Measurements from ENCODE around the gene HIVEP3. TPM values are rescaled to one million over a fixed set of nuclear protein-coding genes. Genes with fewer than 3 reads are reported as not detected.

Gene HIVEP3
- total RNA-seq, 1 donor from 2014 or later, result 76.7 TPM

- Mint-ChIP-seq H3K9me3 (no peaks in the 10 kb centered on the region), H3K27me3 (ENCODE audit: insufficient read depth) (peaks cover 1% of the 10 kb centered on the region), H3K4me3 (peak overlapping the region; percentile 54), H3K36me3 (ENCODE audit: low read depth) (no peaks in the 10 kb centered on the region), H3K27ac (peak overlapping the region; percentile 84), H3K4me1 (ENCODE audit: low read depth) (peaks cover 46% of the 10 kb centered on the region)
- DNase-seq (ENCODE audit: low spot score), result peak; percentile 10
- intact Hi-C loops (cut with micrococcal nuclease), result loop anchor here (5.0 kb wide), 1 partner anchor 155 kb away; no protein-coding TSS in a partner anchor
These were observed 191.6 kb downstream of the HIVEP3 start for GRCh38 chr1:41726899-41727748.

DNA sequence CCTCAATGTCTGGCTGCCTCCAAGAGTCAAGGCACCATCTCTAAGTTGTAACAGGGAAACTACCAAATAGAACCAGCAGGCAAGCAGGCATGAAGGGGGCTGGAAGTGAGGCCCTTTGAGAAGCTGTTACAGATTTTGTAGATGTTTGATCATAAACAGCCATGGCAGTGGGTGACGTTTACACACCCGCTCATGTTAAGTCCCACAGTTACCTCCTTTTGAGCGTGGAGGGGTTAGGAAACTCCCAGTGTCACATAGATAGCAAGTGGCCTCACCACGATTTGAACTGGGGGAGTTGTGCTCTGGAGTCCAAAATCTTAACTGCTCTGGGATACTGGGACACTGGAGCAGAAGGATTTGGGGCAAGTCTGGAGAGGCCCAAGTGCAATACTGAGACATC lies 192.4 kb downstream of the HIVEP3 start:
- peak overlapping the region; percentile 54 for H3K4me3 Mint-ChIP-seq
- intact Hi-C loops (cut with micrococcal nuclease), result loop anchor here (5.0 kb wide), 1 partner anchor 154 kb away; no protein-coding TSS in a partner anchor
- no peak for DNase-seq (ENCODE audit: low spot score)
- H3K9me3 Mint-ChIP-seq, result no peaks in the 10 kb centered on the region
- H3K27ac Mint-ChIP-seq, result peak overlapping the region; percentile 84
- H3K36me3 Mint-ChIP-seq (ENCODE audit: low read depth), result no peaks in the 10 kb centered on the region
- peaks cover 48% of the 10 kb centered on the region for H3K4me1 Mint-ChIP-seq (ENCODE audit: low read depth)
- H3K27me3 Mint-ChIP-seq (ENCODE audit: insufficient read depth), result peaks cover 1% of the 10 kb centered on the region

DNA sequence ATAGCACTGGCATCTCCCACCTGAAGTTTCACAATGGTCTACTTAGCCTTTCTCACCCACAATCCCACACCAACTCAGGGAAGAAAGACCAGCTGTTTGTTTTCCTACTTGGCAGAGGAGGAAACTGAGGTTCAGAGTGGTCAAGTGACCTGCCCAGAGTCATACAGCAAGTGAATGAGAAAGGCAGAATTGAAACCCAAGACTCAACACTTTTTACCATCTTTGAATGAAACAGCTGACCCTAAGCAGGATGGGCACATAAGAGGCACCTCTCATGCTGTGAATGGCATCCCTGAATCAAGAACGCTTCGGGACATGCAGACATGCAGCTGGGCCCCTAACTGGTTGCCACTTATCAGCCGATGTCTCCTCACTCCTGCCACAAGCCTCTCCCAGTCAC lies 193.8 kb downstream of the HIVEP3 start:
- Mint-ChIP-seq H3K36me3 (ENCODE audit: low read depth) (no peaks in the 10 kb centered on the region), H3K27me3 (ENCODE audit: insufficient read depth) (peaks cover 1% of the 10 kb centered on the region), H3K4me3 (no peak overlapping the region), H3K9me3 (no peaks in the 10 kb centered on the region), H3K27ac (no peak overlapping the region), H3K4me1 (ENCODE audit: low read depth) (peaks cover 62% of the 10 kb centered on the region)
- DNase-seq (ENCODE audit: low spot score), result no peak
- intact Hi-C loops (cut with micrococcal nuclease), result loop anchor here (5.0 kb wide), 1 partner anchor 153 kb away; no protein-coding TSS in a partner anchor

DNA sequence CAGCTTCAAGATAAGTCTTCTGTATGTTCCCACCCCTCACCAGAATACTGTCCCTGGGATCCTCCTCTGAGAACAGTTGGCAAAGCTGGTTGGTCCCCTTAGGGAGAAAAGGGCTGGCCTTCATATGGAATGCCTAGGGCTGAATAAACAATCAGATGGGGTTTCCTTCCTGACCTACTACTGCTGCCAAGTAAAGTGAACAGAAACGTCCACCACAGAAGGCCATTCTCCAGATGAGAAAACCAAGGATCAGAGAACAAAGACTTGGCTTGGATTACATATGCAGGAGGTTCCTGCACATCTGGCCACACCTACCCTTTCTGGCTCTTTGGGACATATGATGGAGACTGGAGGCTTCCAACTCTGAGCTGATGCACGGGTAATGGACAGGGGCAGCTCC lies 194.5 kb downstream of the HIVEP3 start:
- Mint-ChIP-seq H3K27me3 (ENCODE audit: insufficient read depth) (peaks cover 1% of the 10 kb centered on the region), H3K27ac (no peak overlapping the region), H3K4me3 (no peak overlapping the region), H3K4me1 (ENCODE audit: low read depth) (peaks cover 62% of the 10 kb centered on the region), H3K9me3 (no peaks in the 10 kb centered on the region), H3K36me3 (ENCODE audit: low read depth) (no peaks in the 10 kb centered on the region)
- intact Hi-C loops (cut with micrococcal nuclease), result no loop called here
- no peak for DNase-seq (ENCODE audit: low spot score)

GRCh38 chr1:41723786-41724185 lies 194.9 kb downstream of the HIVEP3 start:
- H3K36me3 Mint-ChIP-seq (ENCODE audit: low read depth), result no peaks in the 10 kb centered on the region
- no peak overlapping the region for H3K27ac Mint-ChIP-seq
- intact Hi-C loops (cut with micrococcal nuclease), result no loop called here
- DNase-seq (ENCODE audit: low spot score), result no peak
- H3K9me3 Mint-ChIP-seq, result no peaks in the 10 kb centered on the region
- peaks cover 62% of the 10 kb centered on the region for H3K4me1 Mint-ChIP-seq (ENCODE audit: low read depth)
- peaks cover under 1% of the 10 kb centered on the region for H3K27me3 Mint-ChIP-seq (ENCODE audit: insufficient read depth)
- H3K4me3 Mint-ChIP-seq, result no peak overlapping the region

DNA sequence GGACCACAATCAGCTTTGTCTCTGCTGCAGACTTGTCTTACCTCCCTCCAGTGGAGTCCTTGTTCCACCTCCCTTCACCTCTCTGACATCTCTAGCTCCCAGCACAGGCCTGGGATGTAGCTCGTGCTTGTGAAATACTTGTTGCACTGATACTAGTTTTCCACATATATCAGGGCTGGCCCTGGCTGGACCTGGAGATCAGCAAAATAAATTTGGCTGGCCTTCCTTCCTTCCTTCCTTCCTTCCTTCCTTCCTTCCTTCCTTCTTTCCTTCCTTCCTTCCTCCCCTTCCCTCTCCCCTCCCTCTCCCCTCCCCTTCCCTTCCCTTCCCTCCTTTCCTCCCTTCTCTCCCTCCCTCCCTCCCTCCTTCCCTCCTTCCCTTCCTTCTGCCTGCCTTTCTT lies 196.5 kb downstream of the HIVEP3 start:
- no peak overlapping the region for H3K27ac Mint-ChIP-seq
- intact Hi-C loops (cut with micrococcal nuclease), result no loop called here
- DNase-seq (ENCODE audit: low spot score), result no peak
- no peaks in the 10 kb centered on the region for H3K9me3 Mint-ChIP-seq
- no peaks in the 10 kb centered on the region for H3K27me3 Mint-ChIP-seq (ENCODE audit: insufficient read depth)
- peaks cover 2% of the 10 kb centered on the region for H3K36me3 Mint-ChIP-seq (ENCODE audit: low read depth)
- H3K4me1 Mint-ChIP-seq (ENCODE audit: low read depth), result peaks cover 56% of the 10 kb centered on the region
- H3K4me3 Mint-ChIP-seq, result no peak overlapping the region

DNA sequence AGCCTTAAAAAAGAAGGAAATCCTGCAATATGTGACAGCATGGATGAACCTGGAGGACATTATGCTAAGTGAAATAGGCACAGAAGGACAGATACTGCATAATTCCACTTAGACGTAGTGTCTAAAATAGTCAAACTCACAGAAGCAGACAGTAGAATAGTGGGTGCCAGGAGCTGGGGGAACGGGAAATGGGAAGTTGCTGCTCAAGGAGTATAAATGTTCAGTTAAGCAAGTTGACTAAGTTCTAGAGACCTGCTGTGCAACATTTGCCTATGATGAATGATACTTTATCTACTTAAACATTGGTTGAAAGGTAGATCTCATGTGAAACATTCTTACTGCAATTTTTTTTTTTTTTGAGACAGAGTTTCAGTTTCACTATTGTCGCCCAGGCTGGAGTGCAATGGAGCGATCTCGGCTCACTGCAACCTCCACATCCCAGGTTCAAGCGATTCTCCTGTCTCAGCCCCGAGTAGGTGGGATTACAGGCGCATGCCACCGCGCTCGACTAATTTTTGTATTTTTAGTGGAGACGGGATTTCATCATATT lies 197.8 kb downstream of the HIVEP3 start:
- H3K9me3 Mint-ChIP-seq, result no peaks in the 10 kb centered on the region
- no peak for DNase-seq (ENCODE audit: low spot score)
- intact Hi-C loops (cut with micrococcal nuclease), result no loop called here
- H3K4me3 Mint-ChIP-seq, result no peak overlapping the region
- no peak overlapping the region for H3K27ac Mint-ChIP-seq
- H3K36me3 Mint-ChIP-seq (ENCODE audit: low read depth), result peaks cover 3% of the 10 kb centered on the region
- no peaks in the 10 kb centered on the region for H3K27me3 Mint-ChIP-seq (ENCODE audit: insufficient read depth)
- peaks cover 56% of the 10 kb centered on the region for H3K4me1 Mint-ChIP-seq (ENCODE audit: low read depth)

- H3K4me3 Mint-ChIP-seq, result no peak overlapping the region
- H3K9me3 Mint-ChIP-seq, result no peaks in the 10 kb centered on the region
- no peaks in the 10 kb centered on the region for H3K27me3 Mint-ChIP-seq (ENCODE audit: insufficient read depth)
- intact Hi-C loops (cut with micrococcal nuclease), result no loop called here
- peaks cover 62% of the 10 kb centered on the region for H3K4me1 Mint-ChIP-seq (ENCODE audit: low read depth)
- no peak for DNase-seq (ENCODE audit: low spot score)
- peaks cover 3% of the 10 kb centered on the region for H3K36me3 Mint-ChIP-seq (ENCODE audit: low read depth)
- no peak overlapping the region for H3K27ac Mint-ChIP-seq
These were observed 199.1 kb downstream of the HIVEP3 start for GRCh38 chr1:41719590-41719989.

DNA sequence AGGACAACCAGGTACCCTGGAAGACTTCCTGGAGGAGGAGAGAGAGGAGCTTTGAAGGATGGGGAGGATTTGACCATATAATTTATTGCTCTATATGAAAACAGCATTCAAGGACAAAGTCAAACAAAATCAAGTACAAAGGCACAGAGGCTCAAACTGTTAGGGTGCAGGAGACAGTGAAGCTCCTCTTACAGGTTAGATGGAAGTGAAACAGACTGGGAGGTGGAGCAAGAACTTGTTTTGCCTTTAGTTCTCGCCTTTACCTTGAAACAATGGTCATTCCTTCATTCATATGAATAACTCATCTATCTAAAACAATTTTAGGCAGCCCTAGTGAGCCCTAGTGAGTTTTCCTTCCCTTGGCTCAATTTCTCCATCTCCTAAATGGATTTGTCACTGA lies 199.6 kb downstream of the HIVEP3 start:
- intact Hi-C loops (cut with micrococcal nuclease), result no loop called here
- H3K27me3 Mint-ChIP-seq (ENCODE audit: insufficient read depth), result peaks cover under 1% of the 10 kb centered on the region
- no peaks in the 10 kb centered on the region for H3K9me3 Mint-ChIP-seq
- H3K4me1 Mint-ChIP-seq (ENCODE audit: low read depth), result peaks cover 62% of the 10 kb centered on the region
- no peak overlapping the region for H3K27ac Mint-ChIP-seq
- DNase-seq (ENCODE audit: low spot score), result no peak
- H3K4me3 Mint-ChIP-seq, result no peak overlapping the region
- peaks cover 3% of the 10 kb centered on the region for H3K36me3 Mint-ChIP-seq (ENCODE audit: low read depth)

- DNase-seq (ENCODE audit: low spot score), result no peak
- peak overlapping the region; percentile 13 for H3K27ac Mint-ChIP-seq
- intact Hi-C loops (cut with micrococcal nuclease), result no loop called here
These were observed 200.2 kb downstream of the HIVEP3 start for GRCh38 chr1:41718497-41718896.

GRCh38 chr1:41716188-41717130 lies 202.3 kb downstream of the HIVEP3 start:
- H3K4me1 Mint-ChIP-seq (ENCODE audit: low read depth), result peaks cover 54% of the 10 kb centered on the region
- intact Hi-C loops (cut with micrococcal nuclease), result no loop called here

More at GRCh38 chr1:41718497-41718896, 200.2 kb downstream of the HIVEP3 start:
- peaks cover 62% of the 10 kb centered on the region for H3K4me1 Mint-ChIP-seq (ENCODE audit: low read depth)
- peaks cover 3% of the 10 kb centered on the region for H3K27me3 Mint-ChIP-seq (ENCODE audit: insufficient read depth)
- H3K36me3 Mint-ChIP-seq (ENCODE audit: low read depth), result peaks cover 3% of the 10 kb centered on the region
- no peak overlapping the region for H3K4me3 Mint-ChIP-seq
- no peaks in the 10 kb centered on the region for H3K9me3 Mint-ChIP-seq

DNA sequence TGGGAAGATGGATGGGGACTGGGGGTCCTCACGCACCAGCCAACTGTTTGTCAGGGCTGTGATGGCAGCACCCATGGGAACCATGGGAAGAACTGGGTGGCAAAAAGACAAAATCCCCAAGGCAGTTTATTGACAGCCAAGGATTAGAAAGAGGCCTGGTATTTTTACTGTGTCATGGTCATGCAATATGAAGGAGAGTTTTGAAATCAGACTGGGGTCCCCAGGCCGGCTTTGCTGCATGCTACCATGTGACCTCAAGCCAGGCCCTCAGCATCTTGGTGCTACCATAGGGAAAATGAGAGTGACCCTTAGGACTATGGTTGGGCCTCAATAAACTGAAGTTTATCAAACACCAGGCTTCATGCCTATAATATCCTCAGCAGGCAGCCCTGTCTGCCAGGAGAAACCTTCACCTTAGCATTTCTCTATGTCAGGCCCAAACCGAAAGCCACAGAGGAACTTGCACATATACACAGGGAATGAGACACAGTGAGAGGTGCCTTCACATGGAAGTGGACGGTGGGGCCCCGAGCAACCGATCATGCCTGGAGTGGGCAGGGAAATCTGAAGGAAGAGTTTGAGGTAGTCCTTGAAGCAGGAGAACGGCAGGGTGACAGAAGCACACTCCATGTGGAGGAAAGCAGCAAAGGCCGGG lies 203.2 kb downstream of the HIVEP3 start:
- H3K27ac Mint-ChIP-seq, result no peak overlapping the region

More at GRCh38 chr1:41716188-41717130, 202.3 kb downstream of the HIVEP3 start:
- H3K27me3 Mint-ChIP-seq (ENCODE audit: insufficient read depth), result peaks cover 3% of the 10 kb centered on the region
- H3K9me3 Mint-ChIP-seq, result no peaks in the 10 kb centered on the region
- no peak overlapping the region for H3K27ac Mint-ChIP-seq
- H3K4me3 Mint-ChIP-seq, result no peak overlapping the region
- DNase-seq (ENCODE audit: low spot score), result no peak
- peaks cover 3% of the 10 kb centered on the region for H3K36me3 Mint-ChIP-seq (ENCODE audit: low read depth)

More for the DNA sequence above, 203.2 kb downstream of the HIVEP3 start:
- intact Hi-C loops (cut with micrococcal nuclease), result no loop called here
- Mint-ChIP-seq H3K4me1 (ENCODE audit: low read depth) (peaks cover 45% of the 10 kb centered on the region), H3K36me3 (ENCODE audit: low read depth) (peaks cover 3% of the 10 kb centered on the region), H3K9me3 (no peaks in the 10 kb centered on the region), H3K4me3 (no peak overlapping the region), H3K27me3 (ENCODE audit: insufficient read depth) (peaks cover 3% of the 10 kb centered on the region)
- no peak for DNase-seq (ENCODE audit: low spot score)

Measured in activated T-helper 1 cell treated with anti-CD3 and anti-CD28 coated beads, Interleukin-12 subunit alpha, Interleukin-12 subunit beta, Interleukin-2, Interleukin-4 antibody, amounts not matched to agents 30 ng/mL and 10 ng/mL and 1 ng/mL, durations not matched to agents 14 hours and 24 hours and 36 hours (primary cell).